ENCODE measurements around the gene ZNF224. TPM values are rescaled to one million over a fixed set of nuclear protein-coding genes. Genes with fewer than 3 reads are reported as not detected.

Gene ZNF224
- total and polyA plus RNA-seq, 2 of the 8 experiments (the other 6 are each of a cell fraction or from before 2014, with no cell fraction given): 3.7 to 17.2 TPM

GRCh38 chr19:44069415-44069814, 24.7 kb upstream of the ZNF224 start (continued):
- TF ChIP-seq CHD7 (IDR thresholded peaks at IDR 0.05; ENCODE audit: insufficient replicate concordance, low read length) (no peak), NANOG (IDR thresholded peaks at IDR 0.05; ENCODE audit: insufficient read depth, low read depth, low read length, poor library complexity, severe bottlenecking) (no peak), HDAC6 (IDR thresholded peaks at IDR 0.05; ENCODE audit: low read depth, low read length) (no peak), NRF1 (IDR thresholded peaks at IDR 0.05; ENCODE audit: low read depth, low read length) (no peak), ATF3 (IDR thresholded peaks at IDR 0.05; ENCODE audit: insufficient read depth, low read depth, low read length) (no peak), RBBP5 (IDR thresholded peaks at IDR 0.05; ENCODE audit: borderline replicate concordance, low read depth, low read length) (no peak), JUN (IDR thresholded peaks at IDR 0.05; ENCODE audit: low read depth, low read length) (no peak)

Data from H1 (cell line).